Pancreas (tissue), 10 donors: ENCODE measurements around the gene DCHS2. TPM values are rescaled to one million over a fixed set of nuclear protein-coding genes. Genes with fewer than 3 reads are reported as not detected.
A peak's percentile ranks its signal among the peaks of the same experiment; 100 is the strongest.

Source experiments
- ATAC-seq, 4 donors: fragments of 200-7000 bp; cut with Tn5 transposase; one replicate each; pipeline versions ENCODE4 v1.8.0 to v1.9.1; 2020; ENCODE audit warnings: mild to moderate bottlenecking in 4 of 4, moderate library complexity in 4 of 4
- DNase-seq, 6 donors: peaks; one replicate each; pipeline ENCODE4 v3.0.0-alpha.2; 2020
- FAIRE-seq: peaks from 2 replicates; lab custom pipeline; 2012; peaks lifted over from hg19 to GRCh38; lab: Jason Lieb, UNC
- H3K27ac ChIP-seq, 4 donors: fragments of 200-600 bp; sonication (generic); 1 replicate in 3 of 4; 2 replicates in 1 of 4; pipeline versions ENCODE4 v1.5.0 to v1.8.0; 2020
- H3K27me3 ChIP-seq, 4 donors: fragments of 200-600 bp; one replicate each; pipeline ENCODE4 v1.8.0; 2021
- H3K36me3 ChIP-seq, 3 donors: fragments of 200-600 bp; sonication (generic) in 1 of 3; one replicate each; pipeline versions ENCODE4 v1.5.0 to v1.8.0; 2020 to 2021
- H3K4me1 ChIP-seq, 3 donors: fragments of 200-600 bp; one replicate each; pipeline ENCODE4 v1.8.0; 2021
- H3K4me3 ChIP-seq, 4 donors: fragments of 200-600 bp; sonication (generic) in 2 of 4; one replicate each; pipeline versions ENCODE4 v1.5.0 to v1.8.0; 2020 to 2021
- H3K9me3 ChIP-seq, 4 donors: fragments of 200-600 bp; one replicate each; pipeline ENCODE4 v1.8.0; 2021
- CTCF ChIP-seq, 4 donors: fragments of 200-600 bp; sonication (generic) in 3 of 4; IDR thresholded peaks; one replicate each; pipeline versions ENCODE4 v1.5.0 to v1.8.0; 2021; ENCODE audit warnings: antibody characterized with exemption in 4 of 4
- WGBS, 2 donors: extraction: QIAGEN DNeasy Blood & Tissue Kit; methylation state at CpG; one replicate each; pipeline ENCODE4 v1.1.7; 2013; 5-methylcytosine and 5-hydroxymethylcytosine counted together
- intact Hi-C, 3 donors: fragments of 100-400 bp; cut with DNase I; formaldehyde crosslinking; loops; one replicate each; pipeline versions ENCODE4 v1.11.1 to v1.14.2; 2022
- polyA plus RNA-seq, 2 donors: library from polyadenylated mRNA; stranded (reverse); fragments of 200-250 nt; gene quantifications; one replicate each; pipeline ENCODE4 v1.2.3, GENCODE V29; 2013
- total RNA-seq, 6 donors: library from RNA; stranded (reverse); fragmentation: NEBNext Ultra II Directional in 4 of 6; extraction: Animal tissue kit (Norgen Biotek cat#: 25700) in 4 of 6; gene quantifications; one replicate each; pipeline versions ENCODE4 v1.2.1 to v1.2.4, GENCODE V29; 2021 to 2023
- donor health status: healthy with polysubstance abuse.
- donor health status: DM: no; HTN: no; CAD: no; lungs with moderate emphysema.
- donor health status: DM: no; HTN: no; CAD: no.
- donor health status: control.
- donor health status: control.
- donor health status: Bipolar disorder and iron deficiency.
- donor health status: DM: yes; HTN: yes; CAD: no.
- donor health status: DM: no; HTN: no; CAD: no.
- donor health status: DM: no; HTN: no; CAD: no.
- donor health status: DM: yes; HTN: yes; CAD: no.

DCHS2 gene
- total and polyA plus RNA-seq, 8 donors, result 0.04 to 0.23 (median 0.09) TPM; not detected in 1

GRCh38 chr4:154528869-154529268, 37.3 kb upstream of the DCHS2 start:
- no peak overlapping the region for H3K27ac ChIP-seq
- no peaks in the 10 kb centered on the region for H3K36me3 ChIP-seq
- peaks cover 0 to 3% (median 0%) of the 10 kb centered on the region in 4 donors for H3K27me3 ChIP-seq
- DNase-seq (no peak), FAIRE-seq (no peak), ATAC-seq (peak in 1 of 4 donors; percentile 67)
- no peak overlapping the region for H3K4me3 ChIP-seq
- H3K9me3 ChIP-seq, result no peaks in the 10 kb centered on the region
- TF ChIP-seq CTCF (IDR thresholded peaks at IDR 0.05), result no peak
- intact Hi-C loops, result no loop called here
- 35 to 55% methylated on average over 2 of the region's 2 CpGs for WGBS, 2 donors
- no peaks in the 10 kb centered on the region for H3K4me1 ChIP-seq

GRCh38 chr4:154527308-154527707, 35.7 kb upstream of the DCHS2 start:
- Histone ChIP-seq H3K36me3 (no peaks in the 10 kb centered on the region), H3K27me3 (peaks cover 0 to 5% (median 1%) of the 10 kb centered on the region in 4 donors), H3K9me3 (no peaks in the 10 kb centered on the region), H3K4me3 (no peak overlapping the region), H3K27ac (no peak overlapping the region), H3K4me1 (no peaks in the 10 kb centered on the region)
- intact Hi-C loops, result no loop called here
- FAIRE-seq, result no peak
- WGBS, 2 donors, result 80 to 83% methylated on average over 4 of the region's 4 CpGs
- no peak for ATAC-seq
- no peak for TF ChIP-seq CTCF (IDR thresholded peaks at IDR 0.05)
- no peak for DNase-seq

- ATAC-seq (no peak), FAIRE-seq (no peak), DNase-seq (no peak)
- WGBS, 2 donors, result 27 to 29% methylated on average over 2 of the region's 2 CpGs
- Histone ChIP-seq H3K4me3 (no peak overlapping the region), H3K4me1 (no peaks in the 10 kb centered on the region), H3K27ac (no peak overlapping the region), H3K27me3 (peaks cover 0 to 6% (median 0%) of the 10 kb centered on the region in 4 donors), H3K9me3 (no peaks in the 10 kb centered on the region), H3K36me3 (no peaks in the 10 kb centered on the region)
- no peak for TF ChIP-seq CTCF (IDR thresholded peaks at IDR 0.05)
- intact Hi-C loops, result no loop called here
Observed at GRCh38 chr4:154526151-154526550, 34.6 kb upstream of the DCHS2 start.

- H3K36me3 ChIP-seq, result no peaks in the 10 kb centered on the region
- H3K4me1 ChIP-seq, result no peaks in the 10 kb centered on the region
- no peak for FAIRE-seq
- no peak for DNase-seq
- ATAC-seq, result no peak
- no peaks in the 10 kb centered on the region for H3K9me3 ChIP-seq
- intact Hi-C loops, result no loop called here
- no peak overlapping the region for H3K27ac ChIP-seq
- TF ChIP-seq CTCF (IDR thresholded peaks at IDR 0.05), result no peak
- no peak overlapping the region for H3K4me3 ChIP-seq
- H3K27me3 ChIP-seq, result peaks cover 0 to 6% (median 0%) of the 10 kb centered on the region in 4 donors
Observed at GRCh38 chr4:154521607-154522006, 30.0 kb upstream of the DCHS2 start.

- Histone ChIP-seq H3K36me3 (no peaks in the 10 kb centered on the region), H3K4me1 (no peaks in the 10 kb centered on the region), H3K4me3 (no peak overlapping the region), H3K9me3 (no peaks in the 10 kb centered on the region), H3K27me3 (peaks cover 0 to 6% (median 0%) of the 10 kb centered on the region in 4 donors), H3K27ac (no peak overlapping the region)
- TF ChIP-seq CTCF (IDR thresholded peaks at IDR 0.05), result no peak
- FAIRE-seq (no peak), DNase-seq (no peak), ATAC-seq (no peak)
- intact Hi-C loops, result no loop called here
- 75 to 78% methylated on average over 4 of the region's 4 CpGs for WGBS, 2 donors
Observed at GRCh38 chr4:154519214-154519613, 27.6 kb upstream of the DCHS2 start.
